SU-DHL-6 (cell line): ENCODE results near the gene TTC3.

ENCODE experiments used
- EZH2phosphoT487 ChIP-seq: fragments of 200-600 bp; sonication (generic), shearing (Covaris generic); conservative IDR thresholded peaks from 2 replicates; pipeline ENCODE4 v1.6.1; 2018; ENCODE audit warnings: mild to moderate bottlenecking, antibody characterized with exemption, low read length, moderate library complexity, mixed read lengths
- TF ChIP-seq, protein P1 (sequence below): fragments of 200-600 bp; sonication (generic); IDR thresholded peaks from one replicate; pipeline ENCODE4 v1.5.1; 2017; ENCODE audit warnings: antibody characterized with exemption, mild to moderate bottlenecking, low read length, moderate library complexity; ENCODE audit not compliant: insufficient read depth, poor library complexity, severe bottlenecking

DNA sequence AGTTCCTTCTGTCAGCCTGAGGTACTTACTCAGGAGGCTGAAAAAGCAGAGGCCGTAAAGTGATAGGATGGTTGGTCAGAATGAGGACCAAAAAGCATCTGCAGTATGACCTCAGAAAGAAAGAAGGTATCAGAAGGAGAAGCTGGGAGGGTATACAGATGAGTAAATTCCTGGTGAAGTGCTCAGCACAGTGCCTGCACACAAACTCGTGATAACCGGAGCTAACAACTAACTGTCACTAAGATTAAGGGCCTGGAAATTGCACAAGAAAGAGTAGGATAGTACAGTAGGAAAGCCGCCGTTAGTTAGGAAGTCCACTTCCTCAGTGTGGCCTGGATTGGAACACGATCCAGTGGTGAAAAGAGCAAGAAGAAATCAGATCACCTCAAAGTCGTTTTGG, 131.5 kb downstream of the TTC3 start:
- TF ChIP-seq, protein P1, sequence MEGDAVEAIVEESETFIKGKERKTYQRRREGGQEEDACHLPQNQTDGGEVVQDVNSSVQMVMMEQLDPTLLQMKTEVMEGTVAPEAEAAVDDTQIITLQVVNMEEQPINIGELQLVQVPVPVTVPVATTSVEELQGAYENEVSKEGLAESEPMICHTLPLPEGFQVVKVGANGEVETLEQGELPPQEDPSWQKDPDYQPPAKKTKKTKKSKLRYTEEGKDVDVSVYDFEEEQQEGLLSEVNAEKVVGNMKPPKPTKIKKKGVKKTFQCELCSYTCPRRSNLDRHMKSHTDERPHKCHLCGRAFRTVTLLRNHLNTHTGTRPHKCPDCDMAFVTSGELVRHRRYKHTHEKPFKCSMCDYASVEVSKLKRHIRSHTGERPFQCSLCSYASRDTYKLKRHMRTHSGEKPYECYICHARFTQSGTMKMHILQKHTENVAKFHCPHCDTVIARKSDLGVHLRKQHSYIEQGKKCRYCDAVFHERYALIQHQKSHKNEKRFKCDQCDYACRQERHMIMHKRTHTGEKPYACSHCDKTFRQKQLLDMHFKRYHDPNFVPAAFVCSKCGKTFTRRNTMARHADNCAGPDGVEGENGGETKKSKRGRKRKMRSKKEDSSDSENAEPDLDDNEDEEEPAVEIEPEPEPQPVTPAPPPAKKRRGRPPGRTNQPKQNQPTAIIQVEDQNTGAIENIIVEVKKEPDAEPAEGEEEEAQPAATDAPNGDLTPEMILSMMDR: no peak
- no peak for TF ChIP-seq EZH2phosphoT487
